Ovary (tissue), 3 donors: ENCODE measurements around the gene NFIA.

Source experiments
- CTCF ChIP-seq, 3 donors: fragments of 450-650 bp in 2 of 3; fragments of 200-600 bp in 1 of 3; IDR thresholded peaks; one replicate each; pipeline versions ENCODE4 v1.5.1 to v1.8.0; 2016 to 2022; ENCODE audit warnings: antibody characterized with exemption in 3 of 3, mild to moderate bottlenecking in 1 of 3
- POLR2A ChIP-seq: fragments of 450-650 bp; IDR thresholded peaks from one replicate; pipeline ENCODE4 v1.6.1; 2017; ENCODE audit warnings: antibody characterized with exemption, mild to moderate bottlenecking, moderate library complexity
- donor health status: DM: no; HTN: no; CAD: no.

- TF ChIP-seq CTCF (IDR thresholded peaks at IDR 0.05) (no peak), POLR2A (no peak)
These were observed 366.6 kb downstream of the NFIA start for GRCh38 chr1:61448914-61449313.
